ENCODE data around the gene WNK2.

Gene WNK2

DNA sequence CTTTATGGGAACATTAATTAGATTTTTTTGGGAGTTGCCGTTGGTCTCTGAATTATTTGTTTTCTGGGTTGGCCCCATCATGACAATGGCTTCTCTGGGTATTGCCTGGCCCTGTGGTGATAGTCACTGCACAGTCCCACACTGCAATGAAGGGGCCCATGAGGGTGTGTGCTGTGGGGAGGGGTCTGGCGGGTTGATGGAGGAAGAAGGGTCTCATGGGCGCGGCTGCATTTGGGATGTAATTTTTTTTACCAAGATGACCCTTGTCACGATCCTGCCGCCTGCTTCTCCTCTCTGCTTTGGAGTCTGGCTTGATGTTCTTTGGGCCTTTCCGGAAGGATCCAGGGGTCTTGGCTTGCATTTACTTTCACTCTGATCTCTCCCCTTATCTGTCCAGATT, 44.1 kb downstream of the WNK2 start:
- no peak for TF ChIP-seq POLR2A (IDR thresholded peaks at IDR 0.05; ENCODE audit: extremely low read depth, insufficient read length)
- no peak for TF ChIP-seq MYC (IDR thresholded peaks at IDR 0.05; ENCODE audit: low read depth, low read length)
- TF ChIP-seq, protein P1, sequence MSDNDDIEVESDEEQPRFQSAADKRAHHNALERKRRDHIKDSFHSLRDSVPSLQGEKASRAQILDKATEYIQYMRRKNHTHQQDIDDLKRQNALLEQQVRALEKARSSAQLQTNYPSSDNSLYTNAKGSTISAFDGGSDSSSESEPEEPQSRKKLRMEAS (IDR thresholded peaks at IDR 0.05; ENCODE audit: low read depth, low read length), result no peak
- TF ChIP-seq, protein P2, sequence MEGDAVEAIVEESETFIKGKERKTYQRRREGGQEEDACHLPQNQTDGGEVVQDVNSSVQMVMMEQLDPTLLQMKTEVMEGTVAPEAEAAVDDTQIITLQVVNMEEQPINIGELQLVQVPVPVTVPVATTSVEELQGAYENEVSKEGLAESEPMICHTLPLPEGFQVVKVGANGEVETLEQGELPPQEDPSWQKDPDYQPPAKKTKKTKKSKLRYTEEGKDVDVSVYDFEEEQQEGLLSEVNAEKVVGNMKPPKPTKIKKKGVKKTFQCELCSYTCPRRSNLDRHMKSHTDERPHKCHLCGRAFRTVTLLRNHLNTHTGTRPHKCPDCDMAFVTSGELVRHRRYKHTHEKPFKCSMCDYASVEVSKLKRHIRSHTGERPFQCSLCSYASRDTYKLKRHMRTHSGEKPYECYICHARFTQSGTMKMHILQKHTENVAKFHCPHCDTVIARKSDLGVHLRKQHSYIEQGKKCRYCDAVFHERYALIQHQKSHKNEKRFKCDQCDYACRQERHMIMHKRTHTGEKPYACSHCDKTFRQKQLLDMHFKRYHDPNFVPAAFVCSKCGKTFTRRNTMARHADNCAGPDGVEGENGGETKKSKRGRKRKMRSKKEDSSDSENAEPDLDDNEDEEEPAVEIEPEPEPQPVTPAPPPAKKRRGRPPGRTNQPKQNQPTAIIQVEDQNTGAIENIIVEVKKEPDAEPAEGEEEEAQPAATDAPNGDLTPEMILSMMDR (IDR thresholded peaks at IDR 0.05; ENCODE audit: low read depth, low read length), result no peak
- no peak for DNase-seq (ENCODE audit: low read depth)
- no peak overlapping the region for H3K4me3 ChIP-seq (ENCODE audit: low read depth, low read length)

DNA sequence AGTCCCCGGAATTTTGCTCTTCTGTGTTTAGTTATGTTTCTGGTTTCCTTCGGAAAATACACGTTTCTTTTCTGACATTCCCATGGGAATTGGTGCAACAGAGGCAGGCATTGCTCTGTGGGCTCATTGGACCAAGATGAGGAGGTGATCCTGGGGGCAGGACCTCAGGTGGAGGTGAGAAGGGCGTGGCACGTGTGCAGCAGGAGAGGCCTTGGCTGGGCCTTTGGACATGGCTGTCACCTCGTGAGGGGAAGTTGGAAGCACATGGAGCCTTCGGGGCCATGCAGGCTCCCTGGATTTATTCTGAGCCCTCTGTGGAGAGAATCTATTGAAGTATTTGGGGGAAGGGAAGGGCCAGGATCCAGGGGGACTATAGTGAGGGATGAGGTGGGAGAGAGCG, 44.5 kb downstream of the WNK2 start:
- TF ChIP-seq, protein P1 (IDR thresholded peaks at IDR 0.05; ENCODE audit: low read depth, low read length), result no peak
- TF ChIP-seq, protein P2 (IDR thresholded peaks at IDR 0.05; ENCODE audit: low read depth, low read length), result no peak
- TF ChIP-seq MYC (IDR thresholded peaks at IDR 0.05; ENCODE audit: low read depth, low read length) (no peak), POLR2A (IDR thresholded peaks at IDR 0.05; ENCODE audit: extremely low read depth, insufficient read length) (no peak)

DNA sequence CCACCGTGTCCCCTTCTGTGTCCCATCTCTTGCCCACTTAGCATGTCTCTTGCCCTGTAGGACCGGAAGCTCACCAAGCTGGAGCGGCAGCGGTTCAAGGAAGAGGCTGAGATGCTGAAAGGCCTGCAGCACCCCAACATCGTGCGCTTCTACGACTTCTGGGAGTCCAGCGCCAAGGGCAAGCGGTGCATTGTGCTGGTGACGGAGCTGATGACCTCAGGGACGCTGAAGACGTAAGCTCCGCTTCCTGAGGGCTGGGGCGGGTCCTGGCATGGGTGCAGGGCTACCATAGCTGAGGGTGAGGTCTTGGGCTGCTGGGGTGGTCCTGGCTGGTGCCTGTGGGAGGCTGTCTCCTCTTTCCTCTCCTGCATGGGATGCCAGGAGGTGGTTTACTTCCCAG, 45.7 kb downstream of the WNK2 start:
- H3K4me3 ChIP-seq (ENCODE audit: low read depth, low read length), result no peak overlapping the region
- no peak for TF ChIP-seq MYC (IDR thresholded peaks at IDR 0.05; ENCODE audit: low read depth, low read length)
- TF ChIP-seq, protein P2 (IDR thresholded peaks at IDR 0.05; ENCODE audit: low read depth, low read length), result no peak
- TF ChIP-seq, protein P1 (IDR thresholded peaks at IDR 0.05; ENCODE audit: low read depth, low read length), result no peak
- TF ChIP-seq POLR2A (IDR thresholded peaks at IDR 0.05; ENCODE audit: extremely low read depth, insufficient read length), result no peak
- no peak for DNase-seq (ENCODE audit: low read depth)

More for the DNA sequence above, 44.5 kb downstream of the WNK2 start:
- no peak for DNase-seq (ENCODE audit: low read depth)
- no peak overlapping the region for H3K4me3 ChIP-seq (ENCODE audit: low read depth, low read length)

DNA sequence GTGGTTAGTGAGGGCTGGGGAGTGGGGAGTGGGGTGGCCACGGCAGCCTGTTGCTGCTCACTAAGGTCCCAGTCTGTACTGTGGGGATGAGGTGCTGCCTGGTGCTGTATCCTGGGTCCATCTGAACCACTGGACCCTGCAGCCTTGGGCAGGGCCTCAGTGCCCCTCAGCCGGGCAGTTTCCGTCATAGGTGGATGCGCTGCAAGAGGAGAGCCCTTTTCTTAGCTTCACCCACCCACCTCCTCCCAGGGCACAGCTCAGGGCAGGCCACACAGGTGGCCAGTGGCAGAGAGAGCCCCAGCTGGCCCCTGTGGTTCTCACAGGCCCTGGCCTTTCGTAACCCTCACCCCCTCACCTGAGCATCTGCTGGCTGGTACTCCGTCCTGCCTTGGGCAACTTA, 46.2 kb downstream of the WNK2 start:
- TF ChIP-seq, protein P1 (IDR thresholded peaks at IDR 0.05; ENCODE audit: low read depth, low read length), result no peak
- TF ChIP-seq MYC (IDR thresholded peaks at IDR 0.05; ENCODE audit: low read depth, low read length), result no peak
- no peak for TF ChIP-seq POLR2A (IDR thresholded peaks at IDR 0.05; ENCODE audit: extremely low read depth, insufficient read length)
- TF ChIP-seq, protein P2 (IDR thresholded peaks at IDR 0.05; ENCODE audit: low read depth, low read length), result no peak
- no peak for DNase-seq (ENCODE audit: low read depth)

DNA sequence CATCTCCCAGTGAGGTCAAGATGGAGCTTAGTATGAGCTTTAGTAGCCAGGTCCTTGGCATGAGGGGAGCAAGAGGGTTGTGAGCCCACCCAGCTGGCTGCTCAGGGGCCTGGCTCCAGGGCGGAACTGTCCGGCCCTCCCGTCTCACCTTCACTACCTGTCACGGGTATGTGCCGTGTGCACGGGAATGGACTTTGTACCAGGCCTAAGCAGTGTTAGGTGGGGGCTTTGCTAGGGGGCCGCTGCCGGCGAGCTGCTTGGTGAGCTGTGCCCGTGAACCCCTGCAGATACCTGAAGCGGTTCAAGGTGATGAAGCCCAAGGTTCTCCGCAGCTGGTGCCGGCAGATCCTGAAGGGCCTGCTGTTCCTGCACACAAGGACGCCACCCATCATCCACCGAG, 46.7 kb downstream of the WNK2 start:
- H3K4me3 ChIP-seq (ENCODE audit: low read depth, low read length), result no peak overlapping the region
- DNase-seq (ENCODE audit: low read depth), result no peak
- TF ChIP-seq, protein P1 (IDR thresholded peaks at IDR 0.05; ENCODE audit: low read depth, low read length), result no peak
- TF ChIP-seq POLR2A (IDR thresholded peaks at IDR 0.05; ENCODE audit: extremely low read depth, insufficient read length), result no peak
- TF ChIP-seq, protein P2 (IDR thresholded peaks at IDR 0.05; ENCODE audit: low read depth, low read length), result no peak
- no peak for TF ChIP-seq MYC (IDR thresholded peaks at IDR 0.05; ENCODE audit: low read depth, low read length)

More for the DNA sequence above, 46.2 kb downstream of the WNK2 start:
- no peak overlapping the region for H3K4me3 ChIP-seq (ENCODE audit: low read depth, low read length)
